Endothelial cell of umbilical vein (primary cell): ENCODE measurements around the gene USP40. TPM values are rescaled to one million over a fixed set of nuclear protein-coding genes. Genes with fewer than 3 reads are reported as not detected.

Experiments used
- BruUV-seq: library from RNA; stranded (reverse); fragments of 400-500 nt; replicated peaks from 2 replicates; lab custom pipeline; 2021; lab: Mats Ljungman, UMichigan
- CTCF ChIA-PET: fragments of 300-600, 350-600 bp; sonication (Branson Sonifier 250); formaldehyde crosslinking; loops from one replicate; lab custom pipeline; 2021; ENCODE audit warnings: antibody characterized with exemption, inconsistent platforms; lab: Charles Lee
- POLR2A ChIA-PET: fragments of 300-600, 350-600 bp; sonication (Branson Sonifier 250); formaldehyde crosslinking; loops from one replicate; lab custom pipeline; 2021; ENCODE audit warnings: antibody characterized with exemption, inconsistent platforms; lab: Charles Lee
- DNase-seq: peaks from one replicate; pipeline ENCODE4 v3.0.0-alpha.2; 2011; ENCODE audit warnings: low read depth, low spot score
- FAIRE-seq: peaks from 2 replicates; lab custom pipeline; 2011; peaks lifted over from hg19 to GRCh38; lab: Jason Lieb, UNC
- H2AFZ ChIP-seq: 2 replicates; pipeline ENCODE4 v1.6.0; 2012; ENCODE audit warnings: low read depth, low read length, control low read depth, inconsistent platforms
- H3K27ac ChIP-seq: 2 replicates; pipeline ENCODE4 v1.5.1; 2011; ENCODE audit warnings: low read depth, mild to moderate bottlenecking, control low read depth, low read length, moderate library complexity; ENCODE audit not compliant: insufficient read depth
- H3K27me3 ChIP-seq, 2 experiments: 2 replicates each; pipeline versions ENCODE4 v1.6.0 to v1.6.1; 2011; ENCODE audit warnings: low read length in 2 of 2, mixed read lengths in 1 of 2; ENCODE audit not compliant: control insufficient read depth in 2 of 2, insufficient read depth in 2 of 2
- H3K36me3 ChIP-seq, 2 experiments: 2 replicates in 1 of 2; 3 replicates in 1 of 2; pipeline ENCODE4 v1.5.1; 2011; ENCODE audit warnings: low read length in 2 of 2, mild to moderate bottlenecking in 1 of 2, moderate library complexity in 1 of 2; ENCODE audit not compliant: control insufficient read depth in 2 of 2, insufficient read depth in 2 of 2; ENCODE audit errors: extremely low read depth in 1 of 2
- H3K4me1 ChIP-seq: 3 replicates; pipeline ENCODE4 v1.5.1; 2011; ENCODE audit warnings: mild to moderate bottlenecking, low read length; ENCODE audit not compliant: control insufficient read depth, insufficient read depth; ENCODE audit errors: extremely low read depth
- H3K4me2 ChIP-seq: 2 replicates; pipeline ENCODE4 v1.6.1; 2011; ENCODE audit warnings: low read length, control low read depth, mixed read lengths; ENCODE audit not compliant: insufficient read depth
- H3K4me3 ChIP-seq, 3 experiments: fragments of 200-600 bp in 1 of 3; sonication (generic), shearing (Covaris generic) in 1 of 3; replicated peaks in 1 of 3; 2 replicates each; pipeline ENCODE4 v1.5.1; 2011 to 2016; ENCODE audit warnings: control low read depth in 3 of 3, low read length in 3 of 3, mild to moderate bottlenecking in 2 of 3, inconsistent platforms in 1 of 3, low read depth in 1 of 3, moderate library complexity in 1 of 3; ENCODE audit not compliant: insufficient read depth in 1 of 3
- H3K79me2 ChIP-seq: 2 replicates; pipeline ENCODE4 v1.6.0; 2012; ENCODE audit warnings: low read length, inconsistent platforms; ENCODE audit not compliant: control insufficient read depth, insufficient read depth
- H3K9ac ChIP-seq: replicated peaks from 2 replicates; pipeline ENCODE3; 2011; ENCODE audit warnings: low read length, control low read depth; ENCODE audit not compliant: insufficient read depth; ENCODE audit errors: extremely low read depth
- H3K9me1 ChIP-seq: replicated peaks from 3 replicates; pipeline ENCODE4 v1.6.0; 2011; ENCODE audit warnings: mild to moderate bottlenecking, low read length; ENCODE audit not compliant: control insufficient read depth, insufficient read depth; ENCODE audit errors: extremely low read depth
- H3K9me3 ChIP-seq: replicated peaks from 2 replicates; pipeline ENCODE4 v1.5.1; 2012; ENCODE audit warnings: low read length, inconsistent platforms; ENCODE audit not compliant: control insufficient read depth, insufficient read depth
- H4K20me1 ChIP-seq: replicated peaks from 2 replicates; pipeline ENCODE3; 2011; ENCODE audit warnings: mild to moderate bottlenecking, low read length; ENCODE audit not compliant: control insufficient read depth, insufficient read depth; ENCODE audit errors: extremely low read depth
- EZH2 ChIP-seq: IDR thresholded peaks from 2 replicates; pipeline ENCODE4 v1.6.1; 2012; ENCODE audit warnings: borderline replicate concordance, low read depth, mild to moderate bottlenecking, moderate library complexity, low read length, inconsistent platforms; ENCODE audit not compliant: severe bottlenecking
- FOS ChIP-seq: IDR thresholded peaks from 2 replicates; pipeline ENCODE4 v1.6.1; 2011; ENCODE audit warnings: mild to moderate bottlenecking, low read length, moderate library complexity, borderline replicate concordance; ENCODE audit not compliant: insufficient read depth
- GATA2 ChIP-seq: IDR thresholded peaks from 2 replicates; pipeline ENCODE4 v1.7.0; 2011; ENCODE audit warnings: low read depth, mild to moderate bottlenecking, moderate library complexity, mixed read lengths, low read length; ENCODE audit not compliant: insufficient read length, insufficient read depth
- JUN ChIP-seq: IDR thresholded peaks from 2 replicates; pipeline ENCODE4 v1.6.1; 2011; ENCODE audit warnings: borderline replicate concordance, low read depth; ENCODE audit not compliant: insufficient read length, insufficient read depth
- MYC ChIP-seq: IDR thresholded peaks from one replicate; pipeline ENCODE4 v1.6.1; 2011; ENCODE audit warnings: mild to moderate bottlenecking, low read depth, low read length
- POLR2A ChIP-seq: IDR thresholded peaks from 2 replicates; pipeline ENCODE4 v1.6.1; 2012; ENCODE audit warnings: low read depth, mild to moderate bottlenecking, control low read depth, low read length
- POLR2AphosphoS5 ChIP-seq: IDR thresholded peaks from 2 replicates; pipeline ENCODE4 v1.6.1; 2012; ENCODE audit warnings: low read depth, mild to moderate bottlenecking, control low read depth, low read length, moderate library complexity; ENCODE audit not compliant: insufficient read depth
- dilution Hi-C: fragments of 300-500 bp; cut with MboI; formaldehyde crosslinking; loops from one replicate; pipeline ENCODE4 v1.15.0; 2019; ENCODE audit warnings: low sequenced_read_pairs; ENCODE audit not compliant: extremely low pct_ligation_motif_present
- intact Hi-C: fragments of 100-400 bp; cut with micrococcal nuclease; formaldehyde crosslinking; loops from one replicate; pipeline ENCODE4 v1.10.0; 2022
- polyA plus RNA-seq, 4 experiments: library from polyadenylated mRNA; depleted of rRNA in 3 of 4; stranded (reverse) in 3 of 4; unstranded in 1 of 4; fragments of >200 nt; gene quantifications; 2 replicates each; pipeline versions ENCODE4 v1.2.1 to v1.2.3, GENCODE V29; 2011 to 2012; ENCODE audit warnings: missing spikeins in 1 of 4
- total RNA-seq: library from RNA; stranded (reverse); gene quantifications from 2 replicates; pipeline ENCODE4 v1.2.3, GENCODE V29; 2021
- TF ChIP-seq, protein P1 (sequence below): IDR thresholded peaks from 2 replicates; pipeline ENCODE4 v1.6.1; 2011; ENCODE audit not compliant: insufficient read depth, insufficient read length
- TF ChIP-seq, protein P2 (sequence below), 2 donors: IDR thresholded peaks; 1 replicate in 1 of 2; 2 replicates in 1 of 2; pipeline ENCODE4 v1.5.1; 2011; ENCODE audit warnings: low read length in 2 of 2, mild to moderate bottlenecking in 2 of 2, moderate library complexity in 2 of 2, control low read depth in 1 of 2, inconsistent platforms in 1 of 2, low read depth in 1 of 2; ENCODE audit not compliant: insufficient read depth in 1 of 2; ENCODE audit errors: extremely low read depth in 1 of 2

USP40 gene
- total and polyA plus RNA-seq, 2 donors (not counting 3 experiments of a cell fraction or from before 2014, with no cell fraction given), result 32.2 to 32.5 TPM

DNA sequence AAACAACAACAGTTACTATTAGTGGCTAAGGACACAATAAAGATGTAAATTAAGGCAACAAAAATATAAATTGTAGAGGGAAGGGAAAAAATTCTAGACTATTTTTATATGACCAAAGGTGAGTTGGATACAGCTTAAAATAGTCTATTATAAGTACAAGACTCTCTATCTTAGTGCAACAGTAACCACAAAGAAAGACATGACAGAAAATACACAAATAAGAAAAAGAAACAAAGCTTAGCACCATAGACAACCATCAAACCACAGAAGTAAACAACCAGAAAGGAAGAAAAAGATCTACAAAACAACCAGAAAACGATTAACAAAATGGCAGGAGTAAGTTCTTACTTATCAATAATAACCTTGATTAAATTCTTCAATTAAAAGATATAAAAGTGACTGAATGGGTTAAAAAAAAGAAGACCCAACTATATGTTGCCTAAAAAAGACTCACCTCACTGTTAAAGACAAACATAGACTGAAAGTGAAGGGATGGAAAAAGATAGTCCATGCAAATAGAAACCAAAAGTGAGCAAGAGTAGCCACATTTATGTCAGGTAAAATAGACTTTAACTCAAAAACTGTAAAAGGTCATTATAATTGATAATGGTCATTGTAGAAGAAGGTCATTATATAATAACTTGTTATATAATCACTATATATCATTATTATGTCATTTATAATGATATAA lies 62.5 kb downstream of the USP40 start:
- H3K27me3 ChIP-seq, result no peaks in the 10 kb centered on the region
- no peaks in the 10 kb centered on the region for H3K4me1 ChIP-seq
- H3K27ac ChIP-seq, result no peak overlapping the region
- no TSS peak for BruUV-seq
- no peaks in the 10 kb centered on the region for H4K20me1 ChIP-seq
- H2AFZ ChIP-seq, result no peak overlapping the region
- CTCF ChIA-PET, result interaction anchor here (1.0 kb wide), 1 partner anchor 8 kb away, joined by 3 read pairs; no protein-coding TSS in a partner anchor
- no peak for DNase-seq
- POLR2A ChIA-PET, result no interaction called here
- no peak for FAIRE-seq
- dilution Hi-C loops (no loop called here), intact Hi-C loops (no loop called here)
- H3K4me3 ChIP-seq, result no peak overlapping the region
- TF ChIP-seq POLR2A (no peak), EZH2 (no peak), GATA2 (no peak), JUN (no peak)
- TF ChIP-seq, protein P1, sequence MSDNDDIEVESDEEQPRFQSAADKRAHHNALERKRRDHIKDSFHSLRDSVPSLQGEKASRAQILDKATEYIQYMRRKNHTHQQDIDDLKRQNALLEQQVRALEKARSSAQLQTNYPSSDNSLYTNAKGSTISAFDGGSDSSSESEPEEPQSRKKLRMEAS, result no peak
- no peaks in the 10 kb centered on the region for H3K36me3 ChIP-seq
- H3K9ac ChIP-seq, result no peak overlapping the region
- no peaks in the 10 kb centered on the region for H3K9me1 ChIP-seq
- H3K79me2 ChIP-seq, result no peaks in the 10 kb centered on the region
- H3K4me2 ChIP-seq, result no peak overlapping the region
- H3K9me3 ChIP-seq, result no peaks in the 10 kb centered on the region

DNA sequence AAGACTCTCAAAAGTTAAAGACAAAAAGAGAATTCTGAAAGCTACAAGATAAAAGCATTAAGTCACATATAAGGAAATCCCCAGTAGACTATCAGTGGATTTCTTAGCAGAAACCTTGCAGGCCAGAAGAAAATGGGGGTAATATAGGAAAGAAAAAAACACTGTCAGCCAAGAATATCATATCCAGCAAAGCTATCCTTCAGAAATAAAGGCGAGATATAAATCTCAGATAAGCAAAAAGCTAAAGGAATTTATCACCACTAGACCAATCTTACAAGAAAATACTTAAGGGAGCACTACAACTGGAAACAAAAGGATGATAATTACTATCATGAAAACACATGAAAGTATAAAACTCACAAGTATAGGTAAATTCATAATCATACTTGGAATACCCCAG lies 63.1 kb downstream of the USP40 start:
- no peak for TF ChIP-seq POLR2A
- TF ChIP-seq MYC, result no peak
- TF ChIP-seq FOS, result no peak
- no peak for TF ChIP-seq POLR2AphosphoS5
- TF ChIP-seq JUN, result no peak
- TF ChIP-seq, protein P2, sequence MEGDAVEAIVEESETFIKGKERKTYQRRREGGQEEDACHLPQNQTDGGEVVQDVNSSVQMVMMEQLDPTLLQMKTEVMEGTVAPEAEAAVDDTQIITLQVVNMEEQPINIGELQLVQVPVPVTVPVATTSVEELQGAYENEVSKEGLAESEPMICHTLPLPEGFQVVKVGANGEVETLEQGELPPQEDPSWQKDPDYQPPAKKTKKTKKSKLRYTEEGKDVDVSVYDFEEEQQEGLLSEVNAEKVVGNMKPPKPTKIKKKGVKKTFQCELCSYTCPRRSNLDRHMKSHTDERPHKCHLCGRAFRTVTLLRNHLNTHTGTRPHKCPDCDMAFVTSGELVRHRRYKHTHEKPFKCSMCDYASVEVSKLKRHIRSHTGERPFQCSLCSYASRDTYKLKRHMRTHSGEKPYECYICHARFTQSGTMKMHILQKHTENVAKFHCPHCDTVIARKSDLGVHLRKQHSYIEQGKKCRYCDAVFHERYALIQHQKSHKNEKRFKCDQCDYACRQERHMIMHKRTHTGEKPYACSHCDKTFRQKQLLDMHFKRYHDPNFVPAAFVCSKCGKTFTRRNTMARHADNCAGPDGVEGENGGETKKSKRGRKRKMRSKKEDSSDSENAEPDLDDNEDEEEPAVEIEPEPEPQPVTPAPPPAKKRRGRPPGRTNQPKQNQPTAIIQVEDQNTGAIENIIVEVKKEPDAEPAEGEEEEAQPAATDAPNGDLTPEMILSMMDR (IDR thresholded peaks at IDR 0.05; ENCODE audit: extremely low read depth in 1 of 2, insufficient read depth in 1 of 2, low read depth in 1 of 2, low read length in 2 of 2), result no peak
- TF ChIP-seq, protein P1, result no peak
- TF ChIP-seq GATA2, result no peak
- no peak for TF ChIP-seq EZH2
- no peak for FAIRE-seq
- Histone ChIP-seq H3K27ac (no peak overlapping the region), H3K79me2 (no peaks in the 10 kb centered on the region), H3K4me3 (no peak overlapping the region), H2AFZ (no peak overlapping the region), H4K20me1 (no peaks in the 10 kb centered on the region), H3K4me2 (no peak overlapping the region), H3K27me3 (no peaks in the 10 kb centered on the region), H3K4me1 (no peaks in the 10 kb centered on the region), H3K9me3 (no peaks in the 10 kb centered on the region), H3K9me1 (no peaks in the 10 kb centered on the region), H3K9ac (no peak overlapping the region), H3K36me3 (no peaks in the 10 kb centered on the region)
- intact Hi-C loops (no loop called here), dilution Hi-C loops (no loop called here)
- ChIA-PET POLR2A (no interaction called here), CTCF (interaction anchor here (1.0 kb wide), 1 partner anchor 9 kb away, joined by 3 read pairs; no protein-coding TSS in a partner anchor)
- BruUV-seq, result no TSS peak
- DNase-seq, result no peak
